Astrocyte (in vitro differentiated cells and primary cell): ENCODE data around the gene UQCC5.

Experiments
- CTCF ChIP-seq: IDR thresholded peaks from 2 replicates; pipeline ENCODE4 v1.5.1; 2011; ENCODE audit warnings: low read depth, mild to moderate bottlenecking, inconsistent platforms, low read length, moderate library complexity; ENCODE audit not compliant: insufficient read depth
- EZH2 ChIP-seq: IDR thresholded peaks from 2 replicates; pipeline ENCODE4 v1.6.1; 2012; ENCODE audit warnings: mild to moderate bottlenecking, low read length, inconsistent platforms; ENCODE audit not compliant: insufficient read depth

GRCh38 chr3:52492059-52492458, 44.3 kb upstream of the UQCC5 start:
- TF ChIP-seq CTCF (no peak), EZH2 (no peak)
